Measurements from ENCODE around the gene CC2D1A.

Gene CC2D1A

GRCh38 chr19:13958043-13958442 lies 52.0 kb downstream of the CC2D1A start:
- no peak overlapping the region for H3K27ac ChIP-seq (replicated peaks)
- H3K4me3 ChIP-seq (replicated peaks; ENCODE audit: insufficient read depth, low read length) = no peak overlapping the region
- TF ChIP-seq REST (IDR thresholded peaks at IDR 0.05; ENCODE audit: insufficient replicate concordance, low read depth) (no peak), CTCF (IDR thresholded peaks at IDR 0.05; ENCODE audit: insufficient read depth, low read length) (no peak), POLR2AphosphoS5 (IDR thresholded peaks at IDR 0.05; ENCODE audit: low read depth) (no peak), GABPA (IDR thresholded peaks at IDR 0.05; ENCODE audit: low read depth) (no peak), SPI1 (IDR thresholded peaks at IDR 0.05; ENCODE audit: borderline replicate concordance, low read depth) (no peak)
- H3K27me3 ChIP-seq (ENCODE audit: insufficient read depth, poor library complexity, severe bottlenecking) = no peaks in the 10 kb centered on the region
- DNase-seq (ENCODE audit: low read depth in 1 of 2, low spot score in 1 of 2) = no peak

GRCh38 chr19:13959141-13959961 lies 53.4 kb downstream of the CC2D1A start:
- no peaks in the 10 kb centered on the region for H3K27me3 ChIP-seq (ENCODE audit: insufficient read depth, poor library complexity, severe bottlenecking)
- DNase-seq (ENCODE audit: low read depth in 1 of 2, low spot score in 1 of 2) = no peak
- TF ChIP-seq REST (IDR thresholded peaks at IDR 0.05; ENCODE audit: insufficient replicate concordance, low read depth) (no peak), SPI1 (IDR thresholded peaks at IDR 0.05; ENCODE audit: borderline replicate concordance, low read depth) (no peak), GABPA (IDR thresholded peaks at IDR 0.05; ENCODE audit: low read depth) (no peak), POLR2AphosphoS5 (IDR thresholded peaks at IDR 0.05; ENCODE audit: low read depth) (no peak), CTCF (IDR thresholded peaks at IDR 0.05; ENCODE audit: insufficient read depth, low read length) (no peak)
- H3K27ac ChIP-seq (replicated peaks) = no peak overlapping the region
- no peak overlapping the region for H3K4me3 ChIP-seq (replicated peaks; ENCODE audit: insufficient read depth, low read length)

GRCh38 chr19:13959962-13960862 lies 54.2 kb downstream of the CC2D1A start:
- H3K4me3 ChIP-seq (replicated peaks; ENCODE audit: insufficient read depth, low read length) = no peak overlapping the region
- no peak for DNase-seq (ENCODE audit: low read depth in 1 of 2, low spot score in 1 of 2)
- TF ChIP-seq GABPA (IDR thresholded peaks at IDR 0.05; ENCODE audit: low read depth) (no peak), CTCF (IDR thresholded peaks at IDR 0.05; ENCODE audit: insufficient read depth, low read length) (peak; percentile 7), SPI1 (IDR thresholded peaks at IDR 0.05; ENCODE audit: borderline replicate concordance, low read depth) (no peak)
- no peaks in the 10 kb centered on the region for H3K27me3 ChIP-seq (ENCODE audit: insufficient read depth, poor library complexity, severe bottlenecking)
- H3K27ac ChIP-seq (replicated peaks) = no peak overlapping the region
